SKM-1 (cell line): ENCODE results near the gene AGAP1.

ENCODE experiments used
- DNase-seq: peaks from one replicate; lab custom pipeline; 2025; ENCODE audit not compliant: unreplicated experiment; lab: John Stamatoyannopoulos, UW

AGAP1 gene

GRCh38 chr2:235898766-235899165, 404.9 kb downstream of the AGAP1 start:
- DNase-seq: no peak

- DNase-seq: no peak
Measured at GRCh38 chr2:235900631-235901030, 406.8 kb downstream of the AGAP1 start.

GRCh38 chr2:235901243-235901642, 407.4 kb downstream of the AGAP1 start:
- no peak for DNase-seq

- DNase-seq: no peak
Measured at GRCh38 chr2:235903782-235904584, 410.1 kb downstream of the AGAP1 start.

- DNase-seq: no peak
Measured at GRCh38 chr2:235904585-235904931, 410.7 kb downstream of the AGAP1 start.

GRCh38 chr2:235908826-235909225, 415.0 kb downstream of the AGAP1 start:
- no peak for DNase-seq

- DNase-seq: no peak
Measured at GRCh38 chr2:235909358-235909757, 415.5 kb downstream of the AGAP1 start.

- no peak for DNase-seq
Measured at GRCh38 chr2:235910067-235910466, 416.2 kb downstream of the AGAP1 start.

- no peak for DNase-seq
Measured at GRCh38 chr2:235911125-235911524, 417.3 kb downstream of the AGAP1 start.

- DNase-seq: no peak
Measured at GRCh38 chr2:235911633-235912233, 417.9 kb downstream of the AGAP1 start.

- DNase-seq: no peak
Measured at GRCh38 chr2:235914756-235915155, 420.9 kb downstream of the AGAP1 start.

- DNase-seq: no peak
Measured at GRCh38 chr2:235917506-235917905, 423.7 kb downstream of the AGAP1 start.

GRCh38 chr2:235918876-235919275, 425.0 kb downstream of the AGAP1 start:
- DNase-seq: no peak

- DNase-seq: no peak
Measured at GRCh38 chr2:235920216-235920865, 426.5 kb downstream of the AGAP1 start.

- no peak for DNase-seq
Measured at GRCh38 chr2:235921508-235922191, 427.8 kb downstream of the AGAP1 start.

- no peak for DNase-seq
Measured at GRCh38 chr2:235922839-235923238, 429.0 kb downstream of the AGAP1 start.

- no peak for DNase-seq
Measured at GRCh38 chr2:235923859-235924674, 430.2 kb downstream of the AGAP1 start.

- no peak for DNase-seq
Measured at GRCh38 chr2:235924675-235925063, 430.8 kb downstream of the AGAP1 start.

- no peak for DNase-seq
Measured at GRCh38 chr2:235925250-235925919, 431.5 kb downstream of the AGAP1 start.

GRCh38 chr2:235926229-235926628, 432.4 kb downstream of the AGAP1 start:
- no peak for DNase-seq
